ENCODE data around the gene DLG2.

DLG2 gene

GRCh38 chr11:83715927-83716535, 1911.1 kb downstream of the DLG2 start:
- no peaks in the 10 kb centered on the region for H3K79me2 ChIP-seq (ENCODE audit: control insufficient read depth, low read length)
- H3K9me3 ChIP-seq (ENCODE audit: control insufficient read depth, insufficient read depth, low read length), result no peaks in the 10 kb centered on the region
- H3K27ac ChIP-seq (ENCODE audit: low read depth, low read length), result no peak overlapping the region
- no peak overlapping the region for H3K4me3 ChIP-seq (ENCODE audit: low read length)
- H3K9me2 ChIP-seq (replicated peaks; ENCODE audit: control insufficient read depth, low read length), result no peaks in the 10 kb centered on the region
- no peaks in the 10 kb centered on the region for H3F3A ChIP-seq (ENCODE audit: control insufficient read depth, insufficient read depth)
- TF ChIP-seq EZH2phosphoT487 (IDR thresholded peaks at IDR 0.05; ENCODE audit: borderline replicate concordance, low read length), result no peak
- no peak for TF ChIP-seq CTCF (IDR thresholded peaks at IDR 0.05; ENCODE audit: low read depth, low read length, poor library complexity, severe bottlenecking)
- no peaks in the 10 kb centered on the region for H3K36me3 ChIP-seq (ENCODE audit: control insufficient read depth, low read length)
- H3K4me2 ChIP-seq (ENCODE audit: low read length), result no peak overlapping the region
- no peaks in the 10 kb centered on the region for H3K4me1 ChIP-seq (ENCODE audit: control insufficient read depth, low read length)
- no peaks in the 10 kb centered on the region for H3K27me3 ChIP-seq (ENCODE audit: control insufficient read depth, low read length)
- no peaks in the 10 kb centered on the region for H4K20me1 ChIP-seq (ENCODE audit: control insufficient read depth, insufficient read depth, low read depth, low read length)

DNA sequence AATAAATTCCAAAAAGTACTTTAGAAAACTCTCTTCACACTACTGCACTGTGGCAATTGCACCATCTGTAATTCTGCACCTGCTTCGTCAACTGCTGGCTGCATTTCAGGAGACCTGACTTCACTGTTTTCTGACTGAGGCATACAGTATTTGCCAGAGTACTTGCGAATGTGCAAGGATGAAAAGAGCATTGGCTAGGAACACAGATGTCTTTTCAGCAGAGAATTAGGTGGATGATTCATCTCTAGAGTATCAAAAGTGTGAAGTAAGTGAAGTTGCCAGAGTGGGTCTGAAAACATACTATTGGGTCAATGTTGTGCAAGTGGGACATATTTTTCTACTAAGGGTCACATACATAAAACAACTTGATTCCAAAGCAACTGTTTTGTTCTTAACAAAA, 1913.4 kb downstream of the DLG2 start:
- Histone ChIP-seq H4K20me1 (ENCODE audit: control insufficient read depth, insufficient read depth, low read depth, low read length) (no peaks in the 10 kb centered on the region), H3K9me3 (ENCODE audit: control insufficient read depth, insufficient read depth, low read length) (no peaks in the 10 kb centered on the region), H3K4me3 (ENCODE audit: low read length) (no peak overlapping the region), H3K27me3 (ENCODE audit: control insufficient read depth, low read length) (no peaks in the 10 kb centered on the region), H3K4me2 (ENCODE audit: low read length) (no peak overlapping the region), H3K36me3 (ENCODE audit: control insufficient read depth, low read length) (no peaks in the 10 kb centered on the region), H3K9me2 (replicated peaks; ENCODE audit: control insufficient read depth, low read length) (no peaks in the 10 kb centered on the region), H3K79me2 (ENCODE audit: control insufficient read depth, low read length) (no peaks in the 10 kb centered on the region), H3K4me1 (ENCODE audit: control insufficient read depth, low read length) (no peaks in the 10 kb centered on the region), H3K27ac (ENCODE audit: low read depth, low read length) (no peak overlapping the region), H3F3A (ENCODE audit: control insufficient read depth, insufficient read depth) (no peaks in the 10 kb centered on the region)
- no peak for TF ChIP-seq CTCF (IDR thresholded peaks at IDR 0.05; ENCODE audit: low read depth, low read length, poor library complexity, severe bottlenecking)
- TF ChIP-seq EZH2phosphoT487 (IDR thresholded peaks at IDR 0.05; ENCODE audit: borderline replicate concordance, low read length), result no peak

DNA sequence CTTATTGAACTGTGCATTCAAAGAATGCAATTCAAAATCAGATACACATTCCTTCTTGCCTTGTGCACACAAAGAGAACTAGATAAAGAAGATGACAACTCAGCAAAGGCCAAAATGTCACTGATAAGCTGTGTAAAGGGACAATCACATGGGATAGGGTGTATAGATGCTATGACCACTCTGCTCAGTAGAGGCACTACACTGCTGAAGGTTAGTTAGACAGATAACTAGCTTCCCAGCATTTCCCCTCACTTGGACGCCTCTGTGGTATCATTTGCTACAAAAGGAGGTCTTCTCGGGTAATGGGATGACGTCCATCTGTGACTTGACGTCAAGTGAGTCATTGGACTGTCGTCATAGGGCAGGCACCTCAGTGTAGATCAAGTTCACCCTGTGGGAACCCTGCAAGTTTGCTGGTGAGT, 1916.0 kb downstream of the DLG2 start:
- Histone ChIP-seq H3K27ac (ENCODE audit: low read depth, low read length) (no peak overlapping the region), H3K27me3 (ENCODE audit: control insufficient read depth, low read length) (no peaks in the 10 kb centered on the region), H4K20me1 (ENCODE audit: control insufficient read depth, insufficient read depth, low read depth, low read length) (no peaks in the 10 kb centered on the region), H3K4me1 (ENCODE audit: control insufficient read depth, low read length) (no peaks in the 10 kb centered on the region), H3K4me3 (ENCODE audit: low read length) (no peak overlapping the region), H3K9me2 (replicated peaks; ENCODE audit: control insufficient read depth, low read length) (no peaks in the 10 kb centered on the region), H3F3A (ENCODE audit: control insufficient read depth, insufficient read depth) (no peaks in the 10 kb centered on the region), H3K9me3 (ENCODE audit: control insufficient read depth, insufficient read depth, low read length) (no peaks in the 10 kb centered on the region), H3K79me2 (ENCODE audit: control insufficient read depth, low read length) (no peaks in the 10 kb centered on the region), H3K4me2 (ENCODE audit: low read length) (no peak overlapping the region), H3K36me3 (ENCODE audit: control insufficient read depth, low read length) (no peaks in the 10 kb centered on the region)
- TF ChIP-seq CTCF (IDR thresholded peaks at IDR 0.05; ENCODE audit: low read depth, low read length, poor library complexity, severe bottlenecking), result no peak
- no peak for TF ChIP-seq EZH2phosphoT487 (IDR thresholded peaks at IDR 0.05; ENCODE audit: borderline replicate concordance, low read length)

Measured in DOHH2 (cell line).